Measurements from ENCODE around the gene RNF112. TPM values are rescaled to one million over a fixed set of nuclear protein-coding genes. Genes with fewer than 3 reads are reported as not detected.

The RNF112 gene
- total RNA-seq, 1 donor from 2014 or later: 2.2 TPM

GRCh38 chr17:19372011-19372370 is 39.0 kb upstream of the RNF112 start:
- ATAC-seq (ENCODE audit: poor library complexity) (no peak), DNase-seq (no peak)
- intact Hi-C loops (cut with DNase I): no loop called here

GRCh38 chr17:19372439-19372838 is 38.6 kb upstream of the RNF112 start:
- no peak for DNase-seq
- no peak for ATAC-seq (ENCODE audit: poor library complexity)
- intact Hi-C loops (cut with DNase I): no loop called here

DNA sequence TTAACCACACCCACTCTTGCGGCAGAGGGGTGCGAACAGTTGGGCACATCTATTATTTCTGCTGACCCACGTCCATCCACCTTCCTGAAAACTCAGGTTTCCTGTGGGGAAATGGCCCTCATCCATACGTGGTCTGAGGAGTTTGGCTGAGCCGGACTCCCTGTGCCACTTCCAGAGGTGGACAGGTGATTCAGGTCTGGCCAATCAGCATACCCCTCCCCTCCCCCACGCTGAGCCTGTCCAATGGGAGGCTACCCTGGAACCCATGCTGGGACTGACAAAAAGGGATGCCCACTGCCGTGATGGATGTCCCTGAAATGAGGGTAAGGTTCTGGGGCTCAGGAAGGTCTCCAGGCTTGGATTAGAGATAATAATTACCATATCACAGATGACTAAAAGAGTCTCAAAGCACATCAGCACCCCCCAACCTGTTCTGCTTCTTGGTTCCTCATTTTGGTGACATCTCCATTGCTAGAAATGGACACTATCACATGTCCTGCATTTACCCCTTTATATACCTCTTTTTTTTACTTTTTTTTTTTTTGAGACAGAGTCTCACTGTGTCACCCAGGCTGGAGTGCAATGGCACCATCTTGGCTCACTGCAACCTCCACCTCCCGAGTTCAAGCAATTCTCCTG is 38.0 kb upstream of the RNF112 start:
- intact Hi-C loops (cut with DNase I): no loop called here
- ATAC-seq (ENCODE audit: poor library complexity) (no peak), DNase-seq (no peak)

GRCh38 chr17:19374136-19374535 is 36.9 kb upstream of the RNF112 start:
- no peak for ATAC-seq (ENCODE audit: poor library complexity)
- intact Hi-C loops (cut with DNase I): no loop called here
- DNase-seq: no peak

DNA sequence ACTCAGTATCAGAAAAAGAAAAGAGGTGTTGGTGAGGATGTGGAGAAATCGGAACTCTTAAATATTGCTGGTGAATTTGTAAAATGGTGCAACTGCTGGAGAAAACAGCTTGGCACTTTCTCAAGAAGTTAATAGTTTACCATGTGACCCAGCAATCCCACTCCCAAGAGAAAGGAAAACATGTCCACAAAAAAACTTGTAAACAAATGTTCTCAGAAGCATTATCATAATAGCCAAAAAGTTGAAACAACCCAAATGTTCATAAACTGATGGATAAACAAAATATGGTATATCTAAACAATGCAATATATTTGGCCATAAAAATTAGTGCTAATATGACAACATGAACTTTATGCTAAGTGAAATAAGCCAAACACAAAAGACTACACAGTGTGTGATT is 35.3 kb upstream of the RNF112 start:
- ATAC-seq (ENCODE audit: poor library complexity): no peak
- intact Hi-C loops (cut with DNase I): no loop called here
- no peak for DNase-seq

- DNase-seq: no peak
- ATAC-seq (ENCODE audit: poor library complexity): no peak
- intact Hi-C loops (cut with DNase I): no loop called here
These were observed 34.2 kb upstream of the RNF112 start for GRCh38 chr17:19376811-19377210.

GRCh38 chr17:19377602-19378415 is 33.2 kb upstream of the RNF112 start:
- DNase-seq (peak; percentile 99), ATAC-seq (ENCODE audit: poor library complexity) (peak; percentile 94)
- intact Hi-C loops (cut with DNase I): no loop called here

DNA sequence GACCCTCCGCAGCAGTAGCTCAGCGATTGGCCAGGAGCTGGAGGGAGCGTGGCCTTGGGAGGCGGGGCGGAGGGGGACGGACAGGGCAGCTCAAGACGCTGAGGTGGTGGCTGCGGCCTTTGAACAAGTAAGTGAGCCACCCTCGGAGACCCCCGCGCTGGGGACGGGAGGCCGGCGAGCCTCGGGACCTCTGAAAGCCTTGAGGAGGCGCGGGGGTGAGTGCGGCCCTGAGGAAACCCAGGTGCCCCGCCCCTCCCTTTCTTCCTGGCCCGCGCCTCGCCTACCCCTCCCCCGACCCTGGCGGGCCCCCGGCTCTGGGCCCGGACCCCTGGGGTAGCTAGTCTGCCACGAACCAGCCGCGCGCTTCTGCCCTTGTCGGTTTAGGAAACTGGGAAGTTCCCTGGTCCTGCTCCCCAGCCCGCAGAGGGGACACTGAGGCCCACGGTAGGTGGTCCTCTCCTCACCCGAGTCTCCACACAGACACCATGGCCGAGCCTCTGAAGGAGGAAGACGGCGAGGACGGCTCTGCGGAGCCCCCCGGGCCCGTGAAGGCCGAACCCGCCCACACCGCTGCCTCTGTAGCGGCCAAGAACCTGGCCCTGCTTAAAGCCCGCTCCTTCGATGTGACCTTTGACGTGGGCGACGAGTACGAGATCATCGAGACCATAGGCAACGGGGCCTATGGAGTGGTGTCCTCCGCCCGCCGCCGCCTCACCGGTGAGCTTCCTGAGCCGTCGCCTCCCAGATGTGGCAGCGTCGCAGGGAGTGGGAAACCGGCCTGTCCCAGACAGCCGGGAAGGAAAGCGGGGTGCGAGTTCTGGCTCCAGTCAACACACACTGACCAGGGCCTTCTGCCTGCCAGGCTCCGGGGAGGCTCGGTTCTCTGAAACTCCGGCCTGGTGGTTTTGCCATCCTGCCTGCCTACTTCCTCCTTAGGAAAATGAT is 32.3 kb upstream of the RNF112 start, which contains the start of gene MAPK7:
Gene MAPK7, plus strand, starts transcription at position 83 of the 945 bp plus-strand sequence. Its CDS starts 403 bp downstream, at position 486.
- ATAC-seq (ENCODE audit: poor library complexity): no peak
- no peak for DNase-seq
- intact Hi-C loops (cut with DNase I): no loop called here

DNA sequence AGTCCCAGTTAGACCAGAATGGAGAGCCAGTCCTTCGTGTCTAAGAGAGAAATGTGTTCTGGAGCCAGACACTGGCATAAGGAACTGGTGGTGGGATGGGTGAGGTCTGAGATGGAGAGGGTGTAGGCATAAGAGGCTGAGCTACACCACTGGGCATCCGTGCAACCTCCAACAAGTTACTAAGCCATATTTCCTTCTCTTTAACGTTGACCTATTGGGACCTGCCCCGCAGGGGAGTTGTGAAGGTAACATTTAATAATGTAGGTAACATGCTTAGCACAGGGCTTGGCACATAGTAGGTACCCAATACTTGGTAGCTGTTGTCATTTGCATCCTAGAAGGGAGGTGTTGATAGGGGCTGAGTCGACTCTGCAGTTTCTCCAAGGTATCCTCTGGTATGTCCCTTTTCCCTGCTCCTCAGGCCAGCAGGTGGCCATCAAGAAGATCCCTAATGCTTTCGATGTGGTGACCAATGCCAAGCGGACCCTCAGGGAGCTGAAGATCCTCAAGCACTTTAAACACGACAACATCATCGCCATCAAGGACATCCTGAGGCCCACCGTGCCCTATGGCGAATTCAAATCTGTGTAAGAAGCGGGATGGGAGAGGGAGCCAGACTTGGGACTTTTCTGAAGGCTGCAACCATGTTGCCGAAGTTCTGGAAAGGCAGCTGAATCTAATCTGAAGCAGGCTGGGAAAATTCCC is 31.5 kb upstream of the RNF112 start:
- no peak for DNase-seq
- no peak for ATAC-seq (ENCODE audit: poor library complexity)
- intact Hi-C loops (cut with DNase I): no loop called here

- ATAC-seq (ENCODE audit: poor library complexity) (no peak), DNase-seq (no peak)
- intact Hi-C loops (cut with DNase I): no loop called here
These were observed 30.3 kb upstream of the RNF112 start for GRCh38 chr17:19380481-19381301.

- intact Hi-C loops (cut with DNase I): no loop called here
- DNase-seq: no peak
These were observed 29.7 kb upstream of the RNF112 start for GRCh38 chr17:19381361-19381740.

GRCh38 chr17:19381741-19382444 is 29.1 kb upstream of the RNF112 start:
- intact Hi-C loops (cut with DNase I): no loop called here
- ATAC-seq (ENCODE audit: poor library complexity) (no peak), DNase-seq (no peak)

More at GRCh38 chr17:19381361-19381740, 29.7 kb upstream of the RNF112 start:
- no peak for ATAC-seq (ENCODE audit: poor library complexity)

DNA sequence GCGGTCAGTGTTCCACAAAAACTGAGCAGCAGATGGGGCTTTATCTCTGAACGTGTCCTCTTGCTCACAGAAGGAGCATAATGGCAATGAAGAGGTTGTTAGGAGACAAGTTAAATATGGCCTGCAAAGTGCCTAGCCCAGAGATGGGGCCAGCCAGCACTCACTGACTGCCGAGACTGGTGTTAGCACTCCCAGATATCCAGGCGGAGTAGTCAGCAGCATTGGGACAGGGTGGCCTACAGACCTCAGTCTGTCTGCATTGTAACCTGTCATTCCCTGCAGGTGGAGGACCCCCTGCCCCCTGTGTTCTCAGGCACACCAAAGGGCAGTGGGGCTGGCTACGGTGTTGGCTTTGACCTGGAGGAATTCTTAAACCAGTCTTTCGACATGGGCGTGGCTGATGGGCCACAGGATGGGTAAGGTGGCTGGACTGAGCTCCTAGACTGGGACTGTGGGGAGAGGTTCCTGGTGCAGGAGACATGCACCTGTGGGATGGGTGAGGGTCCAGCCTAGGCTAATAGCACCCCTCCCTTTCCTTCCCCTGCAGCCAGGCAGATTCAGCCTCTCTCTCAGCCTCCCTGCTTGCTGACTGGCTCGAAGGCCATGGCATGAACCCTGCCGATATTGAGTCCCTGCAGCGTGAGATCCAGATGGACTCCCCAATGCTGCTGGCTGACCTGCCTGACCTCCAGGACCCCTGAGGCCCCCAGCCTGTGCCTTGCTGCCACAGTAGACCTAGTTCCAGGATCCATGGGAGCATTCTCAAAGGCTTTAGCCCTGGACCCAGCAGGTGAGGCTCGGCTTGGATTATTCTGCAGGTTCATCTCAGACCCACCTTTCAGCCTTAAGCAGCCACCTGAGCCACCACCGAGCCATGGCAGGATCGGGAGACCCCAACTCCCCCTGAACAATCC is 28.2 kb upstream of the RNF112 start:
- intact Hi-C loops (cut with DNase I): no loop called here
- no peak for DNase-seq

DNA sequence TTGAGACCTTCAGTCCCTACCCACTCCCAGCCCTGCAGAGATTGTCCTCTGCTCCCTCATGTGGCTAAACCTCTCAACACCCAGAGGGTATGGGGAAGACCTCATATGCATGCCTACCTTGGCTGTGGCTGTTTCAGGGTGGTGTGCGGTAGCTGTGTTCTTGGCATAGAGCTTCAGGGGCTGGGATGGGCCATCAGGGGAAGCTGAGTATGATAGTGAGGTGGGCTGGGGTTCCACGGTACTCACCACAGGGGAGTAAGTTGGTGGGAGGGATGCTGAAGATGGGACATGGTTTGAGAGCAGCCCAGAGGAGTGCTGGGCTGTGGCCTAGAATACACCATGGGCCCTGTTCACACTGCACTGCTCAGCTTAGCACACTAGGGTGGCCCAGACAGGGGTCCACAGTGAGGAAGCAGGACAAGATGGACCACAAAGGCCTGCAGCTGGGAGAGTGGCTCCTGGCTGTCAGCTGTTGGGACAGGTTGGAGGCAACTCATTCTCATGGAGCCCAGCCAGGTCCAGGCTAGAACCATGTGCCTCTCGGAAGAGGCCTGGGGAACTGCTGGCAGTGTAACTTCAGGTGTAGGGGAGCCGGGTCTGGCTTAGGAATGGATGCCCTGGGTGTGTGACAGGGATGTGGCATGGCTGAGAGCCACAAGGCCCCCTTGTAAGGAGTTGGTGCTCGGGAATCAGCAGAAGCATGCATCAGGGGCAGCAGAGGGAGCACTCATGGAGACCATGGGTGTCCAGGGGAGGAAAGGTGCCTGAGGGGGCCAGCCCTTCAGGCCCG is 27.2 kb upstream of the RNF112 start:
- ATAC-seq (ENCODE audit: poor library complexity) (no peak), DNase-seq (peak; percentile 68)
- intact Hi-C loops (cut with DNase I): no loop called here

More for the DNA sequence above, 28.2 kb upstream of the RNF112 start:
- ATAC-seq (ENCODE audit: poor library complexity): no peak

- ATAC-seq (ENCODE audit: poor library complexity) (peak; percentile 70), DNase-seq (peak; percentile 95)
- intact Hi-C loops (cut with DNase I): no loop called here
These were observed 26.2 kb upstream of the RNF112 start for GRCh38 chr17:19384723-19385391.

All from Right ventricle myocardium superior (tissue), 1 donor.